ENCODE measurements around the gene IRF9.
"Not testable (repeated sequence)": the region's sequence is repeated elsewhere in the genome, so short reads cannot be mapped to it uniquely, and the experiment has no call there.

IRF9 gene

DNA sequence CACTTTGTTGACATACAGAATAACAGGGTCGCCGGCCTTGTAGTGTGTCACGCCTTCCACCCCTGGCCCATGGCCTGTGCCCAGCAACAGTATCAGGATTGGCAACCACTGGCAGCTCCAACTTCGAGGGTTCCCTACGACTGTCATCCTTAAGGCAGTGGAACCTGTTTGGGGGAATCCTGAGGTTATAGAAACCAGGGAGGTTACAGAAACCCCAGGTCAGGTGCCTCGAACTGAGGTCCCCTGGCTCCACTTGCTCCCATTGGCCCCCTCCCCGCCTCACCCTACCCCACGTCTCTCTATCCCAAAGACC is 33.8 kb downstream of the IRF9 start:
- DNase-seq (ENCODE audit: low read depth): no peak

DNA sequence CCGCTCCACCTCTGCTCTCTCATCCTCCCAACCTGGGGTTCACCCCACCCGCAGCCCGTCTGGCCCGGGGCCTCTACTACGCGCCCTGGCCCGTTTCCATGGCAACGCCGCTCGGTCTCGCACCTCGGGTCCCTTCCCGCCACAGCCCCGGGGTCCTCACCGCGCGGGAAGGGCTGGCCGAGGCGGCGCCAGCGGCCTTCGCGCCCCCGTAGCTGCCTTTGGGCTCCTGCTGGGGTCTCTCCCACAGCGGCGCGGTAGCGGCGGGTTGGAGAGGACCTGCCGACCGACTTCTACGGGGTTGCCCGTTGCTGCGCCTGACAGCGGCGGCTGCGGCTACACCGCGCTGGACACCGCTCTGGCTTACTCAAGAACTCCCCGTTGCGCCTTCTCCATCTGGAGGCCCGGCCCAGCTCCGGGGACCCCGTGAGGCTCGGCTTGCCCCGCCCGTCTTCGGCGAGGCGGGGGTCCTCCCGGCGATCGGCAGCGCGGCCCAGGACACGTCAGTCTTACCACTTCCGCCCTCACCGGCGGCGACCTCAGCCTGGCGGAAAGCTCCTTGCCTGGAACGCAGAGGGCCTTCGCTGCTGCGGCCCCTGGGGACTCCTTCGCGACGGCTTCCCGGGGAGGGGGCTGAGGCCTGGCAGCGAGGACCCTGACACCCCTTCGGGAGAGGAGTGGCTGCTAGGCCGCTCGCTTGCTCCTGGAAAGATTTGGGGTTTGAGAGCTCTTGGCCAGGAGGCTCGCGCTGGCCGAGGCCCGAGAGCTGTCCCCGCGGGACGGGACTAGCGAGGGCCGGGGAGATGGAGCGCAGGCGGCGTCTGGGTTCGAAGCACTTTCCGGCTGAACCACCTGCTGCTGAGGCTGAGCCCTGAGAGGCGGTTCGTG is 34.4 kb downstream of the IRF9 start, which contains the start of gene TM9SF1:
Gene TM9SF1 (minus strand): TSS at position 256 of the 885 bp plus-strand sequence. CDS start 422 bp downstream, outside the sequence.
- DNase-seq (ENCODE audit: low read depth): peak; percentile 37

DNA sequence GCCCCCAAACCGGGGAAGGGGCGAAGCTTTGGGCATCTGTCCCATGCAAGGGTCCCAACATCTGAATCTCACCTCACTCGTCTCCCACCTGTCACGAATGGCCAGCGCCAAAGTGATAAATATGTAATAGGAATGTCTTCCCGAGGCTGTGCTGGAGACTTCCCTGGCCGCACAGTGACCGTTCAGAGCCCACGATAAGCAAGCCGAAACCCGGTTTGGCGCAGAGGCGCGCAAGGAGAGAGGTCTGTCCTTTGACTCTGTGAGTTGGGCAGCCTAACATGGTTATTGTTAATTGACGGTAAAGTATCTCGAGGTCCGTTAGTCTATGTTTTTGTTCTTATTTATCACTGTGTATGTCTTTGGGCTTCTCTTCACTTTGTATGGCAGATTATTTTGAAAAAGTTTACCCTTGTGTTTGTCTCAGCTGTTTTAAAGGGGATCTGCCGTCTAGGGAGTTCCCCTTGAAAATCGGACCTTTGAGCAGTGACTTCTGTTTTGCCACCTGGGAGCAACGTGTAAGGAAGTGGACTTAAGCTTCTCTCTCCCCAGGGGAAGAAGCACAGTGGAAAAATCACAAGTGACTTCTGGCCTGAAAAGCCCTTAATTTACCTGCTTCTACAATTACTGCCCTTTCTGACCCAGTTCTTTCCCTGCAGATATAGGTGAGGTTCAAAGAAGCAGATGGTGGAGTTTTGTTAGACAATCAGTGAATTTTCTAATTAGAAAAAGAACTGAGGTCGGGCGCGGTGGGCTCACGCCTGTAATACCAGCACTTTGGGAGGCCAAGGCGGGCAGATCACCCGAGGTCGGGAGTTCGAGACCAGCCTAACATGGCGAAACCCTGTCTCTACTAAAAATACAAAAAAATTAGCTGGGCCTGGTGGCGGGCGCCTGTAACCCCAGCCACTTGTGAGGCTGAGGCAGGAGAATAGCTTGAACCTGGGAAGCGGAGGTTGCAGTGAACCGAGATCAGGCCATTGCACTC is 35.3 kb downstream of the IRF9 start:
- DNase-seq (ENCODE audit: low read depth): no peak

DNA sequence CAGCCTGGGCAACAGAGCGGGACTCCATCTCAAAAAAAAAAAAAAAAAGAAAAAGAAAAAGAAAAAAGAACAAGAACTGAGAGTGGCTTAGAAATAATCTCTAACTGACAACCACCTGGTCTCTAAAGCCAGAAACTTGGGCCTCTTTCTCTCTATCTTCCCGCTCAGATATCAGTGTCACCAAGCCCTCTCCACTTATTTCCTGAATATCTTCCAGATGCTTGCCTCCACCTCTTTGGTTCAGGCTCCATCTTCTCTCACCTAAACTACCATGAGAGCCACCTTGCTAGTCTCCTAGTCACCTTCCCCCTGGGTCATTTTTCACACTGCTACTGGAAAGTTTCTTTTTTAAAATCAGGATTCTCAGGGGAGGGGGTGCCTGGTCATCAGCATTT is 36.0 kb downstream of the IRF9 start:
- DNase-seq (ENCODE audit: low read depth): no peak

DNA sequence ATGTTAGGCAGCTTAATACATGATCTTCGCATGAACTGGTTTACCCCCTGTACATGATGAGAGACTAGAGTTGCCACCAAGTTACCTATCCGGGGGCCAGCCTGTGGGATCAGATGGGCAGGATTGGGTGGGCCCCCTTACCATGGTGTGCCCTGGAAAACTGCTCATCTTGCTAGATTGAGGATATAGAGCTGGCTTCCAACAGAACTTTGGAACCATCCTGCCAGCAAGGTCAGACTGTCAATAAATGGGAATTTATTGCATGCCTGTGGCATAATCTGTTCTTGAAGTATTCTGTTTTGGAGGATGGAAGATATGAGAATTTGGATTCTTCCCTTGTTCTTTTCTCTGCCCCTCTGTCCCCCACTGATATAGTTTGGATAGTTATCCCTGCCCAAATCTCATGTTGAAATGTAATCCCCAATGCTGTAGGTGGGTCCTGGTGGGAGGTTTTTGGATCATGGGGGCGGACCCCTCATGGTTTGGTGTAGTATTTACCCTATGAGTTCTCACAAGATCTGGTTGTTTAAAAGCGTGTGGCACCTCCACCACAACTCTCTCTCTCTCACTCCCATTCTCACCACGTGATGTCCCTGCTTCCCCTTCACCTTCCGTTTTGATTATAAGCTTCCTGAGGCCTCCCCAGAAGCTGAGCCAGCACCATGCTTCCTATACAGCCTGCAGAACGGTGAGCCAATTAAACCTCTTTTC is 37.9 kb downstream of the IRF9 start:
- DNase-seq (ENCODE audit: low read depth): no peak

DNA sequence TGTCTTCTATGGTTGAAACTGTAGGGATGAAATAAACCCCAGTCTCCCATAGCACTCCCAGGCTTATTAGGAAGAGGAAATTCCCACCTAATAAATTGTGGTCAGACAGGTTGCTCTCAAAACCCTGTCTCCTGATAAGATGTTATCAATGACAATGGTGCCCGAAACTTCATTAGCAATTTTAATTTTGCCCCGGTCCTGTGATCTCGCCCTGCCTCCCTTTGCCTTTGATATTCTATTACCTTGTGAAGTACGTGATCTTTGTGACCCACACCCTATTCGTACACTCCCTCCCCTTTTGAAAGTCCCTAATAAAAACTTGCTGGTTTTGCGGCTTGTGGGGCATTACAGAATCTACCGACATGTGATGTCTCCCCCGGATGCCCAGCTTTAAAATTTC is 41.5 kb downstream of the IRF9 start:
- not testable (repeated sequence) for DNase-seq (ENCODE audit: low read depth)

DNA sequence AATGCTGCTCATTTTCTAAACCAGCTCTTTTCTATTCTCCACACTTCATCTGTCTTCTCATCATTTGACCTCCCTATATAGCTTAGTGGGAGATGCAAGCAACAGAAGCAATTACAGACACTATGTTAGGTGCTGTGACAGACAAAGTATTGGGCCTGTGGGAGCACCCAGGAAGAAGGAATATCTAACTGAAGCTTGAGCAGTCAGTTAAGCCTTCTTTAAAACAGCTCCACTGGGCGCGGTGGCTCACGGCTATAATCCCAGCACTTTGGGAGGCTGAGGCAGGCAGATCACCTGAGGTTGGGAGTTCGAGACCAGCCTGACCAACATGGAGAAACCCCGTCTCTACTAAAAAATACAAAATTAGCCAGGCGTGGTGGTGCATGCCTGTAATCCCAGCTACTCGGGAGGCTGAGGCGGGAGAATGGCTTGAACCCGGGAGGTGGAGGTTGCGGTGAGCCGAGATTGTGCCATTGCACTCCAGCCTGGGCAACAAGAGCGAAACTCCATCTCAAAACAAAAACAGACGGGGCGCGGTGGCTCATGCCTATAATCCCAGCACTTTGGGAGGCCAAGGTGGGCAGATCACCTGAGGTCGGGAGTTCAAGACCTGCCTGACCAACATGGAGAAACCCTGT is 42.3 kb downstream of the IRF9 start:
- not testable (repeated sequence) for DNase-seq (ENCODE audit: low read depth)

DNA sequence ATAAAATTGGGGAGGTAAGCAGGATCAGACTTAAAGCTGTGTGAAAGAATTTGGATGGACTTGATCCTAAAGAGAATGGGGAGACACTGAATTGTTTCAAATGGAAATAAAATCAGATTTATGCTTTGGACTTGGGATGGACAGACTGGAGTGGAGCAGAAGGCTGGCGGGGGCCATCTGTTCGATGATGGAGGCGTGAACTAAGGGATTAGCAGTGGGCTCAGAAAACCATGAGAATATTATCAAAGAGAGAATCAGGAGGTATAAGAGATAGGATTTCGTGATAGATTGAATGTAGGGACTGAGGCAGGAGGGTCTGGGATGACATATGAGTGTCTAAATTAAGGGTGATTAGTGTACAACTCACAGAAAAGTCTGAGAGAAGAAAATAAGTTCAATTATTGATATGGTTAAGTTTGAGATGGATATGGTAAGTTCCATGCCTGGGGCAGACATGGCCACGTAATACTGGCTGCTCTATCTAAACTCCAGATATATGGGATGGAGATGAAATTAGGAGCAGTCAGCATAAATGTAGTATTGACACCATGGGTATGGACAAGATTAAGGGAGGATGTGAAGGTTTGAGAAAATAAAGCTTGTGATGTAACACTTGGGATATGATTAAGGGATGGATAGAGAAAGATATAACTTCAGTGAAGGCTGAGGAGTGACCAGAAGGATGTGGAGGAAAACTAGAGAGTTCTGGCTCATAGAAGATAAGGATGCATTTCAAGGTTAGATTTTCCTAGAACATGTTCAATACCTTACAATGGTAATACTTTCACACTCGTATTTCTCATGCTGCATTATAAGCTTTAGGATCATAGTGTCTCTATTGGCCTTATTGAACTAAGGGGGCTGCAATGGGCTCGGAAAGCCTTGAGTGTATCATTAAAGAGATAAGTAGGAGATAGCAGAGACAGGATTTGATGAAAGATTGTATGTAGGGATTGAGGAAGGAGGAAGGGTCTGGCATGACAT is 43.4 kb downstream of the IRF9 start:
- no peak for DNase-seq (ENCODE audit: low read depth)

DNA sequence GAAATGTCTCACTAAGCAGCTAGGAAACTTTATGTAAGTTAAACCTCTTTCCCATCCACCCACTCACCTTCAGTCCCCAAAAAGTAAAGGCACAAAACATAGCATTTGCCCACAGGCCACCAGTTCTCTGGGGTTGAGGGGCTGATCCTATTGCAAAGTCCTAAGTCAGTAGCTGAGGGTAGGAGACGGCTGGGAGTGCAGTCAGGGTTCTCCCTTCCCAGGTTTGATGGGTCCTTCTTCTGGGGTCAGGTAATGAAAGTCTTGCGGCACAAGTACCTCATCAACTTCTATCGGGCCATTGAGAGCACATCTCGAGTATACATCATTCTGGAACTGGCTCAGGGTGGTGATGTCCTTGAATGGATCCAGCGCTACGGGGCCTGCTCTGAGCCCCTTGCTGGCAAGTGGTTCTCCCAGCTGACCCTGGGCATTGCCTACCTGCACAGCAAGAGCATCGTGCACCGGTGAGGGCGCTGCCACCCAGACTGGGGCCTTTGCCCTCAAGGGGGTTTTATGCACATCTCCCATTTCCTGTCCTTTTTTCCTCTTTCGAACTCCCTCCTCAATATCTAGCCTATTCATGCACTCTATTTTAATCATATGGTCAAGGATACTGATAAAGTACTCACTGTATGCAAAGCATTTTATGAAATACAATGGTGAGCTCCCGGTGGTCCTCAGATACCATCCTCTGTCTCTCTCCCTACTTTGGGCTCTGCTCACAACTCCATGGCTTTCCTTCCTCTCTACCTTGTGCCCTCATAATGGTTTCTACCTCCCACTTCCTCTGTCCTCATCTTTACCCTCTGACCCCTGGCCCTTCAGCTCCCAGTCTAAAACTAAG is 45.4 kb downstream of the IRF9 start:
- no peak for DNase-seq (ENCODE audit: low read depth)

DNA sequence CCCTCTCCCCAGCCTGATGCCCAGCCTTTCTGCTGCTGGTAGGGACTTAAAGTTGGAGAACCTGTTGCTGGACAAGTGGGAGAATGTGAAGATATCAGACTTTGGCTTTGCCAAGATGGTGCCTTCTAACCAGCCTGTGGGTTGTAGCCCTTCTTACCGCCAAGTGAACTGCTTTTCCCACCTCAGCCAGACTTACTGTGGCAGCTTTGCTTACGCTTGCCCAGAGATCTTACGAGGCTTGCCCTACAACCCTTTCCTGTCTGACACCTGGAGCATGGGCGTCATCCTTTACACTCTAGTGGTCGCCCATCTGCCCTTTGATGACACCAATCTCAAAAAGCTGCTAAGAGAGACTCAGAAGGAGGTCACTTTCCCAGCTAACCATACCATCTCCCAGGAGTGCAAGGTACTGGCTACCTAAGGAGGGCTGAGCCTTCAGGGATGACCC is 46.1 kb downstream of the IRF9 start:
- DNase-seq (ENCODE audit: low read depth): no peak

DNA sequence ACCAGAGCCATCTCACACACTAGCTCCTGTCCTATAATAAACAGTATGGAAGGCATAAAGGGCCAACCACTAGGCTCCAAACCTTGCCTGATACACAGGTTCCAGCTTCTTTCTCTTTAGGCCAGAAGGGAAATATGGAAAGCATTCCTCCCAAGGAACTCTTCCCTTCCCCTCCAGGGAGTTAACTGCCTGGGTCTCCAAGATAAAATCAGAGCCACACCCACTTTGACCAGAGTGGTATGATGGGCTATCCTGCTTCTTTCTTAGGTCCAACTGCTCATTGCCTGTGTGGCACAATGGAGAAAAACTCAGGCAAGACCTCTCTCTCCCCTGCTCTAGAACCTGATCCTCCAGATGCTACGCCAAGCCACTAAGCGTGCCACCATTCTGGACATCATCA is 46.6 kb downstream of the IRF9 start:
- DNase-seq (ENCODE audit: low read depth): no peak

DNA sequence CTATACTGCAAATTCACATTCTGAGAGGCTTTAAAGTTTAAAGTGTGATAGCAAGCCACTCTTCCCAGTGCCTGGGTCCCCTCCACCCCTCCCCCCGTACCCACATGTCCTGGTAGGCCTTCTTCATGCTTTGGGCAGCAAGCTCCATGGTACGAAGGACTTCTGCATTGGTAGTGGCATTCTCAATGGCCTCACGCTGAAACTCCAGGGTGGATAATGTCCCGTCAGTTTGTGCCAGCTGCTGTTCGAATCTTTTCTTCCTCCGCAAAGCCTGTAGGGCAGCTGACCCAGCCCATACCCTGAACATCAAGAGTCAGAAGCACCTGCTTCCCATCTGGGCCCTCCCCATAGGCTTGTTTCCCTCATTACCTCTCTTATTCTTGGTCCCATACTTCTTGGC is 50.2 kb downstream of the IRF9 start:
- no peak for DNase-seq (ENCODE audit: low read depth)

DNA sequence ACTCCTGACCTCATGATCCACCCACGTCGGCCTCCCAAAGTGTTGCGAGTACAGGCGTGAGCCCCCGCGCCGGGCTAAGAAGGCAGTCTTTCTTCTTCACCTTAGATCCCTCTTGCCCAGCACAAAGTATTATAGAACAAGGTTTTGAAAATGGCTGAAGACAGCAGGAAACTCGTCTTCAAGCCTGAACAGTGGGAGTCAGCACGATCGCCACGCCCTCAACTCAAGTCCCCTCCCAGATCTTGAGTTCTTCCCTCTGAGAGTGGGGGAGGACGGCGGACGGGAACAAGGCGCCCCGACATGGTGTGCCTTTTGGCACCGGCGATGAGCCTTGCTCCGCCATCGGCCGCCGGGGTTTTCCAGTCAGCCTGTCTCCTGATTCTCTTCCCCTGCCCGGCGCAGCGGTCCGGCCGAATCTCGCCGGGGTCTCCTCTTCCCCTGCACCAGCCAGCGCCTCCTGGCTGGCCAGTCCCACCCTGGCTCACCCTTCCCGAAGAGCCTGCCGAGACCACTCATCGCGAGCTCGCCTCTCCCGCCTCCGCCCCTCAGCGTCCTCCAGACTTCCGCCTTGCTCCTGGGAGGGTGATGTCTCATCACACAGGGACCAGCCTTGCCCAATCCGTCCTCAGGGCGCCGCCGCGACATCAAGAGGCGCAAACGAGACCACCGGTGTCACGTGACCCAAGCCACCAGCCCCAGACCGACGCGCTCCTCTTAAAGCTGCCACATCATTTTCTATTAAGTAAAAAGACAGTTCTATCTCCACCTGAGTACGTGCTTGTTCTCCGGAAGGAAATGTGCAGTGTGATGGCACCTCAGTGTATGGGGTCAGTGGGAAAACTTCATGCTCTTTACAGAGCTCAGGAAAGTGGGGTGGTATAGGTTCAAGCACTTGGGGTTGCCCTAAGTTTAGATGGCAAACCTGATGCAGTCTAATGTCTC is 52.1 kb downstream of the IRF9 start, which contains the start of gene CHMP4A:
Gene CHMP4A (minus strand): TSS at position 565 of the 942 bp plus-strand sequence. CDS start 49 bp downstream, at position 516.
- DNase-seq (ENCODE audit: low read depth): peak; percentile 88

DNA sequence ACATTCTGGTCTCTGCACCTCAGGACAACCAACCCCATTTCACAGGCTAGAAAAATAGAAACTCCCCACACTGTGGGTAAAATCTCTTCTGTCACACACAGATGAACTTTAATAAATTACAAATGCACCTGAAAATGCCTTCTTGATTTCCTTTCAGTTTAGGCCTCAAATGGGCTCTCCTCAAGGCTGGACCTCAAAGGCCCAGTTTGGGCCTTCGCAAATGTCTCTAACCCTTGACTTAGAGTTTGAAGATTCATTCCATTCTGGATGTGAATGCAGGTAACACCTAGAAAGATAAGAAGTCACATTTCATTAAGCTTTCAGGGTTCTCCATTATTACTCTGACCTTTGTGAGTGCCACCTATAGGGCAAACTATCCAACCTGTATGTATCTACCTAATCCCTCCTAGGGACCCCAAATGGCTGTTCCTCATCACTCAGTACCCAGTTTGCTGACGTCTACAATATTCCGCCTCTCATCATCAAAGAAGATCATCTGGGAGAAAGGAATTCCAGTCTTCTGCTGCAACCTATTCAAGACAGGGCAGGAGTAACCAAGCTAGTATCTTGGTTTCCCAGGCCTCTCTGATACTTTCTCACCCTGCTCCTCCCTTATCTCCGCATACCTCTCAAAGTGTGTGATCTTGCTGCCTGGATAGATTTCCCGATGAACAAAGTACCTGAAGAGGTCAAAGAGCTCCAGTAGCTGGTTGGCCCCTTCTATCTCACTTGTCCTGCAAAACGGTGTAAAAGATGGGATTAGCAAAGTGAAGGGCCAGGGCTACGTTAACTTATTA is 53.0 kb downstream of the IRF9 start:
- DNase-seq (ENCODE audit: low read depth): no peak

DNA sequence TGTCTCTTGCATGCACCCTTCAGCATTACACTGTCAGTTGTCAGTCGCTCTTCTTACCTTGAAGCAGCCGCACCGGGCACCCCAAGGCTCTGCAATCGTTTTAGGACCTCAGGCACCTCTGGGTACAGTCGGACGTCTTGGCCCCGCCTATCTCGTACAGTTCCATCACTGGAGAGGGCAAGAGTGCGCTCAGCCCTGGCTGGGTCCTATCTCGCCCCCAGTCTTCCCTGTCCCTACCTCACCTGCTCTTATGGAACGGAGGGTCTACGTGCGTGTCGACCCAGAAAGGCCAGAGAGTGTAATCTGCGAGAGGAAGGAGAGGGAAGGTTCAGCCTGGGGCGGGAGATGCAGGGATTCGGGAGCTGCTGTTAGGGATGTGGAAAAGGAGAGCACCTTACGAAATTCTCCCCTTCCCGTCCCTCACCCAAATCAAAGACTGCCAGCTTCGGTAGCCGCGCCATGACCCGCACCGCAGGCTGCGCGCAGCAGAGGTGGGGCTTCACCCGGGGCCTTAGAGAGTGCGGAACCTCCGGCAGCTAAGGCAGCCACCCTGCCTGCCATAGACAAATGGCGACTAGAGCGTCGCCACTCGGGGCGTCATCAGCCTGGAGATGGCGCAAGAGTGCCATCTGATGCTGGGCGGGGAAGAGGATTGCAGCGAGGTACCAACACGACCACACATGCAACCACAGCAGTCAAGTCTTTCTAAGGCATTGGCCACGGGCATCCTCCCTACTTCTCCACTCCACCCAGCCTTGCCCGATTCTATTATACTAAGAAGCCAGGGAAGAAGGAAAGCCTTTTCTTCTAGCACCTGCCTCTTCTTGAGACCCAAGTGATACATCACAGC is 54.7 kb downstream of the IRF9 start, which contains the start of gene MDP1:
Gene MDP1 (minus strand): TSS at position 572 of the 850 bp plus-strand sequence. CDS start 111 bp downstream, at position 461.
- peak; percentile 57 for DNase-seq (ENCODE audit: low read depth)

Data from GM04503 (cell line).